Activated T-cell treated with anti-CD3 and anti-CD28 coated beads, Interleukin-2, amount 50 U/mL, for 4 hours (primary cell): ENCODE results near the gene TICAM2. TPM values are rescaled to one million over a fixed set of nuclear protein-coding genes. Genes with fewer than 3 reads are reported as not detected.

Experiments
- ATAC-seq, 2 donors: fragments of 200-7000 bp; cut with Tn5 transposase; one replicate each; pipeline ENCODE4 v1.10.0; 2021
- DNase-seq: peaks from one replicate; pipeline ENCODE4 v3.0.0-alpha.2; 2020
- H3K27me3 Mint-ChIP-seq: one replicate; pipeline ENCODE4 v1.8.0; 2021; ENCODE audit warnings: low read depth, mixed read lengths
- H3K36me3 Mint-ChIP-seq: one replicate; pipeline ENCODE4 v1.8.0; 2022; ENCODE audit warnings: mixed read lengths; ENCODE audit not compliant: insufficient read depth
- H3K4me1 Mint-ChIP-seq: one replicate; pipeline ENCODE4 v1.8.0; 2021; ENCODE audit warnings: low read depth, mixed read lengths
- H3K4me3 Mint-ChIP-seq: one replicate; pipeline ENCODE4 v1.8.0; 2021; ENCODE audit warnings: mild to moderate bottlenecking, moderate library complexity, mixed read lengths
- H3K9me3 Mint-ChIP-seq: one replicate; pipeline ENCODE4 v1.8.0; 2021; ENCODE audit warnings: mixed read lengths
- total RNA-seq, 3 donors: library from RNA; stranded (reverse); gene quantifications; one replicate each; pipeline ENCODE4 v1.2.1, GENCODE V29; 2021

Gene TICAM2
- total RNA-seq, 3 donors from 2014 or later: 0.18 to 0.82 (median 0.48) TPM

GRCh38 chr5:115589043-115589442, 13.2 kb downstream of the TICAM2 start:
- DNase-seq: no peak
- H3K36me3 Mint-ChIP-seq: no peaks in the 10 kb centered on the region
- H3K9me3 Mint-ChIP-seq: no peaks in the 10 kb centered on the region
- H3K4me3 Mint-ChIP-seq: no peak overlapping the region
- H3K4me1 Mint-ChIP-seq: no peaks in the 10 kb centered on the region
- no peak for ATAC-seq
- H3K27me3 Mint-ChIP-seq: no peaks in the 10 kb centered on the region

- DNase-seq (no peak), ATAC-seq (no peak)
- H3K27me3 Mint-ChIP-seq: no peaks in the 10 kb centered on the region
- H3K9me3 Mint-ChIP-seq: no peaks in the 10 kb centered on the region
- H3K4me3 Mint-ChIP-seq: no peak overlapping the region
- H3K4me1 Mint-ChIP-seq: no peaks in the 10 kb centered on the region
- no peaks in the 10 kb centered on the region for H3K36me3 Mint-ChIP-seq
Measured at GRCh38 chr5:115588640-115589039, 13.6 kb downstream of the TICAM2 start.

GRCh38 chr5:115586525-115587146, 15.6 kb downstream of the TICAM2 start:
- DNase-seq (no peak), ATAC-seq (no peak)
- no peak overlapping the region for H3K4me3 Mint-ChIP-seq
- no peaks in the 10 kb centered on the region for H3K27me3 Mint-ChIP-seq
- H3K36me3 Mint-ChIP-seq: no peaks in the 10 kb centered on the region
- H3K9me3 Mint-ChIP-seq: no peaks in the 10 kb centered on the region
- H3K4me1 Mint-ChIP-seq: no peaks in the 10 kb centered on the region

- DNase-seq (no peak), ATAC-seq (no peak)
- H3K4me1 Mint-ChIP-seq: no peaks in the 10 kb centered on the region
- H3K27me3 Mint-ChIP-seq: no peaks in the 10 kb centered on the region
- peaks cover 5% of the 10 kb centered on the region for H3K36me3 Mint-ChIP-seq
- H3K9me3 Mint-ChIP-seq: no peaks in the 10 kb centered on the region
- H3K4me3 Mint-ChIP-seq: no peak overlapping the region
Measured at GRCh38 chr5:115585265-115585664, 17.0 kb downstream of the TICAM2 start.

GRCh38 chr5:115584501-115584900, 17.8 kb downstream of the TICAM2 start:
- ATAC-seq (no peak), DNase-seq (no peak)
- H3K9me3 Mint-ChIP-seq: no peaks in the 10 kb centered on the region
- no peaks in the 10 kb centered on the region for H3K27me3 Mint-ChIP-seq
- no peaks in the 10 kb centered on the region for H3K4me1 Mint-ChIP-seq
- H3K4me3 Mint-ChIP-seq: no peak overlapping the region
- H3K36me3 Mint-ChIP-seq: peaks cover 5% of the 10 kb centered on the region

GRCh38 chr5:115583474-115583873, 18.8 kb downstream of the TICAM2 start:
- Mint-ChIP-seq H3K9me3 (no peaks in the 10 kb centered on the region), H3K36me3 (peaks cover 5% of the 10 kb centered on the region)

GRCh38 chr5:115580941-115581340, 21.3 kb downstream of the TICAM2 start:
- Mint-ChIP-seq H3K4me3 (no peak overlapping the region), H3K4me1 (no peaks in the 10 kb centered on the region), H3K27me3 (no peaks in the 10 kb centered on the region), H3K36me3 (peaks cover 6% of the 10 kb centered on the region), H3K9me3 (no peaks in the 10 kb centered on the region)
- DNase-seq (no peak), ATAC-seq (no peak)

More at GRCh38 chr5:115583474-115583873, 18.8 kb downstream of the TICAM2 start:
- ATAC-seq (no peak), DNase-seq (no peak)
- no peaks in the 10 kb centered on the region for H3K4me1 Mint-ChIP-seq
- no peak overlapping the region for H3K4me3 Mint-ChIP-seq
- no peaks in the 10 kb centered on the region for H3K27me3 Mint-ChIP-seq

- Mint-ChIP-seq H3K9me3 (no peaks in the 10 kb centered on the region), H3K36me3 (peaks cover 6% of the 10 kb centered on the region), H3K27me3 (no peaks in the 10 kb centered on the region), H3K4me1 (no peaks in the 10 kb centered on the region), H3K4me3 (no peak overlapping the region)
- no peak for DNase-seq
- ATAC-seq: no peak
Measured at GRCh38 chr5:115579747-115580173, 22.5 kb downstream of the TICAM2 start.

GRCh38 chr5:115579216-115579615, 23.1 kb downstream of the TICAM2 start:
- peaks cover 6% of the 10 kb centered on the region for H3K36me3 Mint-ChIP-seq
- H3K9me3 Mint-ChIP-seq: no peaks in the 10 kb centered on the region
- H3K4me1 Mint-ChIP-seq: peaks cover 2% of the 10 kb centered on the region

GRCh38 chr5:115578657-115579056, 23.6 kb downstream of the TICAM2 start:
- H3K27me3 Mint-ChIP-seq: no peaks in the 10 kb centered on the region
- DNase-seq (no peak), ATAC-seq (no peak)
- H3K4me3 Mint-ChIP-seq: no peak overlapping the region
- H3K9me3 Mint-ChIP-seq: no peaks in the 10 kb centered on the region
- H3K36me3 Mint-ChIP-seq: peaks cover 6% of the 10 kb centered on the region
- H3K4me1 Mint-ChIP-seq: peaks cover 3% of the 10 kb centered on the region

More at GRCh38 chr5:115579216-115579615, 23.1 kb downstream of the TICAM2 start:
- no peaks in the 10 kb centered on the region for H3K27me3 Mint-ChIP-seq
- DNase-seq (no peak), ATAC-seq (no peak)
- H3K4me3 Mint-ChIP-seq: no peak overlapping the region

- peaks cover 6% of the 10 kb centered on the region for H3K36me3 Mint-ChIP-seq
- ATAC-seq (no peak), DNase-seq (no peak)
- peaks cover 3% of the 10 kb centered on the region for H3K4me1 Mint-ChIP-seq
- no peaks in the 10 kb centered on the region for H3K27me3 Mint-ChIP-seq
- no peak overlapping the region for H3K4me3 Mint-ChIP-seq
- no peaks in the 10 kb centered on the region for H3K9me3 Mint-ChIP-seq
Measured at GRCh38 chr5:115577741-115578140, 24.5 kb downstream of the TICAM2 start.

GRCh38 chr5:115577329-115577728, 24.9 kb downstream of the TICAM2 start:
- Mint-ChIP-seq H3K4me1 (peaks cover 3% of the 10 kb centered on the region), H3K9me3 (no peaks in the 10 kb centered on the region), H3K27me3 (no peaks in the 10 kb centered on the region), H3K36me3 (peaks cover 6% of the 10 kb centered on the region), H3K4me3 (no peak overlapping the region)
- DNase-seq: no peak
- no peak for ATAC-seq

GRCh38 chr5:115575167-115576070, 26.9 kb downstream of the TICAM2 start:
- Mint-ChIP-seq H3K4me1 (peaks cover 3% of the 10 kb centered on the region), H3K4me3 (no peak overlapping the region), H3K9me3 (no peaks in the 10 kb centered on the region), H3K27me3 (no peaks in the 10 kb centered on the region), H3K36me3 (peaks cover 1% of the 10 kb centered on the region)
- ATAC-seq (no peak), DNase-seq (no peak)

- H3K27me3 Mint-ChIP-seq: no peaks in the 10 kb centered on the region
- H3K9me3 Mint-ChIP-seq: no peaks in the 10 kb centered on the region
- ATAC-seq (no peak), DNase-seq (no peak)
- H3K4me1 Mint-ChIP-seq: peaks cover 3% of the 10 kb centered on the region
- H3K4me3 Mint-ChIP-seq: no peak overlapping the region
- H3K36me3 Mint-ChIP-seq: peaks cover 1% of the 10 kb centered on the region
Measured at GRCh38 chr5:115573133-115573532, 29.1 kb downstream of the TICAM2 start.

- no peak for ATAC-seq
- Mint-ChIP-seq H3K9me3 (no peaks in the 10 kb centered on the region), H3K4me3 (no peak overlapping the region), H3K36me3 (no peaks in the 10 kb centered on the region), H3K27me3 (peaks cover 4% of the 10 kb centered on the region), H3K4me1 (peaks cover 3% of the 10 kb centered on the region)
- no peak for DNase-seq
Measured at GRCh38 chr5:115571441-115571878, 30.8 kb downstream of the TICAM2 start.
